CD4-positive, CD25-positive, alpha-beta regulatory T cell (primary cell): Measurements from ENCODE around the gene WEE1. TPM values are rescaled to one million over a fixed set of nuclear protein-coding genes. Genes with fewer than 3 reads are reported as not detected.

Experiments used
- ATAC-seq, 2 donors: fragments of 150-1000 bp; cut with Tn5 transposase; one replicate each; pipeline ENCODE4 v1.10.0; 2021; ENCODE audit warnings: low read depth in 2 of 2, moderate number of reproducible peaks in 2 of 2, moderate library complexity in 1 of 2
- DNase-seq, 3 donors: peaks; one replicate each; pipeline versions ENCODE4 v3.0.0 to v3.0.0-alpha.2; 2012 to 2022; ENCODE audit warnings: mixed read lengths in 1 of 3
- H3K27ac ChIP-seq: one replicate; pipeline ENCODE4 v1.7.0; 2013; ENCODE audit warnings: mild to moderate bottlenecking, low read length; ENCODE audit not compliant: insufficient read depth, poor library complexity, severe bottlenecking
- H3K27me3 ChIP-seq: one replicate; pipeline ENCODE4 v1.7.0; 2013; ENCODE audit warnings: low read length; ENCODE audit not compliant: control insufficient read depth, insufficient read depth
- H3K36me3 ChIP-seq: one replicate; pipeline ENCODE4 v1.7.0; 2013; ENCODE audit warnings: mild to moderate bottlenecking, low read length, moderate library complexity; ENCODE audit not compliant: control insufficient read depth, insufficient read depth
- H3K4me1 ChIP-seq: 2 replicates; pipeline ENCODE4 v1.7.0; 2013; ENCODE audit warnings: mild to moderate bottlenecking, low read length; ENCODE audit not compliant: insufficient read depth, control insufficient read depth, poor library complexity, severe bottlenecking
- H3K4me3 ChIP-seq: one replicate; pipeline ENCODE4 v1.7.0; 2013; ENCODE audit warnings: low read depth, mild to moderate bottlenecking, low read length, moderate library complexity
- H3K9me3 ChIP-seq, 2 experiments: 1 replicate in 1 of 2; 2 replicates in 1 of 2; pipeline ENCODE4 v1.7.0; 2013; ENCODE audit warnings: low read length in 2 of 2, mild to moderate bottlenecking in 1 of 2, moderate library complexity in 1 of 2; ENCODE audit not compliant: control insufficient read depth in 2 of 2
- H3K27ac Mint-ChIP-seq, 3 donors: one replicate each; pipeline ENCODE4 v1.8.0; 2020 to 2022; ENCODE audit warnings: mild to moderate bottlenecking in 3 of 3, mixed read lengths in 3 of 3, moderate library complexity in 2 of 3
- H3K27me3 Mint-ChIP-seq: one replicate; pipeline ENCODE4 v1.8.0; 2022; ENCODE audit warnings: mild to moderate bottlenecking, mixed read lengths
- H3K36me3 Mint-ChIP-seq: one replicate; pipeline ENCODE4 v1.8.0; 2020; ENCODE audit warnings: mixed read lengths
- H3K4me1 Mint-ChIP-seq, 4 donors: one replicate each; pipeline ENCODE4 v1.8.0; 2020 to 2022; ENCODE audit warnings: mixed read lengths in 4 of 4, mild to moderate bottlenecking in 1 of 4
- H3K4me3 Mint-ChIP-seq, 4 donors: one replicate each; pipeline ENCODE4 v1.8.0; 2020 to 2022; ENCODE audit warnings: mild to moderate bottlenecking in 4 of 4, mixed read lengths in 4 of 4, moderate library complexity in 3 of 4
- H3K9me3 Mint-ChIP-seq, 7 donors: one replicate each; pipeline ENCODE4 v1.8.0; 2020 to 2022; ENCODE audit warnings: mixed read lengths in 7 of 7, mild to moderate bottlenecking in 3 of 7, moderate library complexity in 2 of 7
- polyA plus RNA-seq, 4 donors: library from polyadenylated mRNA; unstranded; fragments of 300-500 nt; fragmentation: Illumina TruSeq; gene quantifications; one replicate each; pipeline ENCODE4 v1.2.3, GENCODE V29; 2021
- total RNA-seq: library from RNA; stranded (reverse); gene quantifications from one replicate; pipeline ENCODE4 v1.2.3, GENCODE V29; 2022

Gene WEE1
- total and polyA plus RNA-seq, 5 donors from 2014 or later: 11.5 to 41.1 (median 21.9) TPM

GRCh38 chr11:9581556-9582161 lies 8.2 kb downstream of the WEE1 start:
- Mint-ChIP-seq H3K27ac (no peak overlapping the region), H3K4me3 (peak overlapping the region in 1 of 4 donors; percentile 83), H3K4me1 (peaks cover 13 to 42% (median 23%) of the 10 kb centered on the region in 4 donors), H3K9me3 (no peaks in the 10 kb centered on the region), H3K36me3 (peaks cover 21% of the 10 kb centered on the region), H3K27me3 (no peaks in the 10 kb centered on the region)
- H3K36me3 ChIP-seq: peaks cover 34% of the 10 kb centered on the region
- no peaks in the 10 kb centered on the region for H3K27me3 ChIP-seq
- no peak overlapping the region for H3K4me3 ChIP-seq
- peaks cover 11% of the 10 kb centered on the region for H3K4me1 ChIP-seq
- ATAC-seq (no peak), DNase-seq (no peak)
- no peak overlapping the region for H3K27ac ChIP-seq
- no peaks in the 10 kb centered on the region for H3K9me3 ChIP-seq

GRCh38 chr11:9590717-9591116 lies 17.2 kb downstream of the WEE1 start:
- DNase-seq (no peak), ATAC-seq (no peak)
- no peaks in the 10 kb centered on the region for H3K27me3 Mint-ChIP-seq
- Histone ChIP-seq H3K27me3 (no peaks in the 10 kb centered on the region), H3K27ac (no peak overlapping the region), H3K4me3 (no peak overlapping the region), H3K4me1 (no peaks in the 10 kb centered on the region), H3K36me3 (peaks cover 35% of the 10 kb centered on the region), H3K9me3 (no peaks in the 10 kb centered on the region)
- H3K4me1 Mint-ChIP-seq: peaks cover 0 to 4% (median 1%) of the 10 kb centered on the region in 4 donors
- H3K4me3 Mint-ChIP-seq: no peak overlapping the region
- no peak overlapping the region for H3K27ac Mint-ChIP-seq
- H3K36me3 Mint-ChIP-seq: peaks cover 7% of the 10 kb centered on the region
- no peaks in the 10 kb centered on the region for H3K9me3 Mint-ChIP-seq

- no peak for ATAC-seq
- Mint-ChIP-seq H3K27ac (peak overlapping the region in 2 of 3 donors; percentile 0 to 15), H3K4me1 (no peaks in the 10 kb centered on the region), H3K9me3 (no peaks in the 10 kb centered on the region), H3K36me3 (no peaks in the 10 kb centered on the region), H3K4me3 (peak overlapping the region in 1 of 4 donors; percentile 12), H3K27me3 (no peaks in the 10 kb centered on the region)
- Histone ChIP-seq H3K4me1 (no peaks in the 10 kb centered on the region), H3K27me3 (no peaks in the 10 kb centered on the region), H3K9me3 (no peaks in the 10 kb centered on the region), H3K27ac (no peak overlapping the region), H3K36me3 (peaks cover 2% of the 10 kb centered on the region), H3K4me3 (no peak overlapping the region)
- DNase-seq: no peak
Measured at GRCh38 chr11:9594267-9595046, 21.0 kb downstream of the WEE1 start.

GRCh38 chr11:9596926-9597464 lies 23.5 kb downstream of the WEE1 start:
- no peak overlapping the region for H3K4me3 ChIP-seq
- no peaks in the 10 kb centered on the region for H3K36me3 Mint-ChIP-seq
- H3K27ac ChIP-seq: no peak overlapping the region
- ATAC-seq (no peak), DNase-seq (no peak)
- peaks cover 13% of the 10 kb centered on the region for H3K4me1 ChIP-seq
- no peak overlapping the region for H3K27ac Mint-ChIP-seq
- H3K9me3 Mint-ChIP-seq: peaks cover 0 to 1% (median 0%) of the 10 kb centered on the region in 7 donors
- no peaks in the 10 kb centered on the region for H3K9me3 ChIP-seq
- H3K27me3 Mint-ChIP-seq: no peaks in the 10 kb centered on the region
- H3K36me3 ChIP-seq: no peaks in the 10 kb centered on the region
- H3K4me1 Mint-ChIP-seq: peaks cover 11 to 18% (median 15%) of the 10 kb centered on the region in 4 donors
- no peaks in the 10 kb centered on the region for H3K27me3 ChIP-seq
- no peak overlapping the region for H3K4me3 Mint-ChIP-seq

GRCh38 chr11:9600166-9600565 lies 26.7 kb downstream of the WEE1 start:
- H3K27me3 ChIP-seq: no peaks in the 10 kb centered on the region
- DNase-seq (no peak), ATAC-seq (no peak)
- H3K36me3 ChIP-seq: no peaks in the 10 kb centered on the region
- Mint-ChIP-seq H3K4me3 (peak overlapping the region in 2 of 4 donors; percentile 37 to 69), H3K4me1 (peaks cover 11 to 23% (median 16%) of the 10 kb centered on the region in 4 donors), H3K27ac (peak overlapping the region in 1 of 3 donors; percentile 35), H3K27me3 (no peaks in the 10 kb centered on the region), H3K36me3 (no peaks in the 10 kb centered on the region), H3K9me3 (peaks cover 0 to 1% (median 0%) of the 10 kb centered on the region in 7 donors)
- H3K4me3 ChIP-seq: no peak overlapping the region
- peaks cover 15% of the 10 kb centered on the region for H3K4me1 ChIP-seq
- H3K9me3 ChIP-seq: no peaks in the 10 kb centered on the region
- no peak overlapping the region for H3K27ac ChIP-seq

GRCh38 chr11:9600644-9601036 lies 27.2 kb downstream of the WEE1 start:
- H3K4me3 Mint-ChIP-seq: peak overlapping the region in 2 of 4 donors; percentile 68 to 69
- no peaks in the 10 kb centered on the region for H3K36me3 Mint-ChIP-seq
- DNase-seq (no peak), ATAC-seq (no peak)
- Histone ChIP-seq H3K9me3 (no peaks in the 10 kb centered on the region), H3K4me1 (peaks cover 15% of the 10 kb centered on the region), H3K27me3 (no peaks in the 10 kb centered on the region), H3K4me3 (peak overlapping the region; percentile 62), H3K36me3 (no peaks in the 10 kb centered on the region), H3K27ac (no peak overlapping the region)
- no peaks in the 10 kb centered on the region for H3K27me3 Mint-ChIP-seq
- H3K9me3 Mint-ChIP-seq: peaks cover 0 to 1% (median 0%) of the 10 kb centered on the region in 7 donors
- H3K4me1 Mint-ChIP-seq: peaks cover 11 to 23% (median 16%) of the 10 kb centered on the region in 4 donors
- H3K27ac Mint-ChIP-seq: peak overlapping the region; percentile 35 to 88 (median 45)

GRCh38 chr11:9601037-9601875 lies 27.8 kb downstream of the WEE1 start:
- Histone ChIP-seq H3K4me1 (peaks cover 15% of the 10 kb centered on the region), H3K4me3 (peak overlapping the region; percentile 62), H3K27ac (peak overlapping the region; percentile 41), H3K36me3 (no peaks in the 10 kb centered on the region), H3K27me3 (no peaks in the 10 kb centered on the region), H3K9me3 (no peaks in the 10 kb centered on the region)
- Mint-ChIP-seq H3K36me3 (no peaks in the 10 kb centered on the region), H3K27me3 (no peaks in the 10 kb centered on the region), H3K4me3 (peak overlapping the region; percentile 1 to 74 (median 68)), H3K4me1 (peaks cover 11 to 23% (median 16%) of the 10 kb centered on the region in 4 donors), H3K9me3 (peaks cover 0 to 1% (median 0%) of the 10 kb centered on the region in 7 donors), H3K27ac (peak overlapping the region; percentile 45 to 98 (median 88))
- ATAC-seq (peak; percentile 73 to 85), DNase-seq (peak; percentile 10 to 76 (median 22))
